ENCODE results near the gene CHRNA1. TPM values are rescaled to one million over a fixed set of nuclear protein-coding genes. Genes with fewer than 3 reads are reported as not detected.

CHRNA1 gene
- total and polyA plus RNA-seq, 9 of the 15 experiments (the other 6 are each of a cell fraction or from before 2014, with no cell fraction given), result not detected

DNA sequence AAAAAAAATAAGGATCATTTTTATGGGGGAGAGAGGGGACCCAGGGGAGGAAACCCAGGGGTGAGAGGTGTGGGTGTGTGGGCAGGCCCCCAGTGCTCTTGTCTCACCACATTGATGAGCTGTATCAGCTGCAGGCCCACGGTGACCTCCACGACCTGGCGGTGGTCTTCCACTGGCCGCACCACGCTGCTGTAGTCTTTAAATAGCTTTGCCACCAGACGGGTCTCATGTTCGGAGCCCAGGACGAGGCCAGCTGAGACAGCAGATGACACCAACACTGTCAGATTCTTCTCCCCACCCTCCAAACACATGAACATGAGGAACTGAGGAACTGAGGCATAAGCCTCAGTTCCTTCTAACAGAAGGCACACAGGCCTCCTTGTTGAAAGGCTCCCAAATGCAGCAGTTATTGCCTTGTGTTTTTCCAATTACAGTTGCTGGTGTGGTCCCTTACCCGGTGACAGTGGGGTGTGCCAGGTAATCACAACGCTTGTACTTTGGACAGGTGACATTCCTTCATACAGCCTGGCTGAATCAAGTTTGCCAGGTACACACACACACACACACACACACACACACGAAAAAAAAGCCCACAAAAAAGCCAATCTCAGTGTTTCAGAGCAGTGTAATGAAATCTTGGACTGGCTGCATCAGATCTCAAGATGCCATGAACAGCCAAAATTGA lies 4.7 kb downstream of the CHRNA1 start (continued):
- TF ChIP-seq KLF6 (CRISPR knock-in tag; IDR thresholded peaks at IDR 0.05; ENCODE audit: borderline replicate concordance), result no peak

DNA sequence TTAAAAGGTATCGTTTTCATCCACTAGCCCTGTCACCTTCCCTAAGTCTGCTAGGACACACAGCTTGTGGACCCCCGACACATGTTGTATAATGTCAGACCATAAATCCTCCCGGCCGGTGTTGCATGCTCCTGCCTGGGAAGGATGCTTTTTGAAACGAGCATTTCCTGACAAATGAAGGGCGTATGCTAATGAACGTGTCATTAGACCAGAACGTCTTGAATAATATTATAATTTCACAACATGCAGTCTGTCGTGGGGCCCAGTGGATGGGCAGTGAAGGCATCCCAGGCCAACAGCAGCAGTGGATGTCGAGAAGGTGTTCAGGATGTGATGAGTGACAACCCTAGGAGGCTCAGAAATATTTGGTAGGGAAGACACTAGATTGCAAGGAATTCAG lies 7.5 kb downstream of the CHRNA1 start:
- FAIRE-seq (no peak), ATAC-seq (no peak), DNase-seq (ENCODE audit: extremely low read depth in 1 of 4, low spot score in 3 of 4) (no peak)
- no TSS peak for BruUV-seq (replicated peaks)
- no peaks in the 10 kb centered on the region for H3K4me1 ChIP-seq (replicated peaks in 1 of 2; ENCODE audit: control insufficient read depth in 2 of 2, insufficient read depth in 2 of 2, low read length in 2 of 2)
- in situ Hi-C loops (cut with MboI) (no loop called here), intact Hi-C loops (cut with micrococcal nuclease) (no loop called here)
- TF ChIP-seq, protein P1, sequence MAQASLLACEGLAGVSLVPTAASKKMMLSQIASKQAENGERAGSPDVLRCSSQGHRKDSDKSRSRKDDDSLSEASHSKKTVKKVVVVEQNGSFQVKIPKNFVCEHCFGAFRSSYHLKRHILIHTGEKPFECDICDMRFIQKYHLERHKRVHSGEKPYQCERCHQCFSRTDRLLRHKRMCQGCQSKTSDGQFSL (CRISPR knock-in tag; IDR thresholded peaks at IDR 0.05), result no peak
- TF ChIP-seq, protein P1 (tag; IDR thresholded peaks at IDR 0.05), result no peak
- no peak for TF ChIP-seq ZNF324 (CRISPR knock-in tag; IDR thresholded peaks at IDR 0.05)
- no peaks in the 10 kb centered on the region for H3K36me3 ChIP-seq (ENCODE audit: control insufficient read depth, insufficient read depth, low read length)
- POLR2A ChIA-PET, result no interaction called here
- CTCF ChIA-PET (ENCODE audit: low intra/inter-chr PET ratio), result no interaction called here
- no peaks in the 10 kb centered on the region for H3K9me1 ChIP-seq (ENCODE audit: control insufficient read depth, insufficient read depth, low read length)
- 2% methylated on average over 10 of the region's 10 CpGs for WGBS (ENCODE audit: insufficient coverage, low coverage, missing lambda C conversion rate)
- H4K20me1 ChIP-seq (replicated peaks; ENCODE audit: control insufficient read depth, insufficient read depth, low read length), result no peaks in the 10 kb centered on the region
- peaks cover 19 to 53% of the 10 kb centered on the region in 2 experiments; a peak in 4 of 5 replicates for H3K27me3 ChIP-seq (ENCODE audit: control insufficient read depth in 2 of 2, insufficient read depth in 2 of 2, low read length in 2 of 2)
- H3K4me2 ChIP-seq (ENCODE audit: insufficient read depth, low read length), result no peak overlapping the region
- no peaks in the 10 kb centered on the region for H3K79me2 ChIP-seq (ENCODE audit: control insufficient read depth, insufficient read depth, low read length)
- no peak overlapping the region for H3K9ac ChIP-seq (ENCODE audit: insufficient read depth in 1 of 2, low read depth in 2 of 2, low read length in 2 of 2)
- no peak overlapping the region for H2AFZ ChIP-seq (ENCODE audit: low read depth, low read length)
- H3K27ac ChIP-seq (ENCODE audit: extremely low read depth, low read depth, low read length), result no peak overlapping the region
- H3K9me3 ChIP-seq (replicated peaks; ENCODE audit: control insufficient read depth, insufficient read depth, low read depth, low read length), result no peaks in the 10 kb centered on the region
- no peak overlapping the region for H3K4me3 ChIP-seq

Measured in K562 (cell line).